ENCODE measurements around the gene SRRM4.

The SRRM4 gene

GRCh38 chr12:119171691-119172425, 190.5 kb downstream of the SRRM4 start:
- no peak for DNase-seq (ENCODE audit: low read depth in 1 of 2, low spot score in 1 of 2)
- in situ Hi-C loops (cut with HindIII; ENCODE audit: low pct_unique_long_range_greater_than_20kb, low sequenced_read_pairs), result no loop called here
- no peak for TF ChIP-seq JUND (IDR thresholded peaks at IDR 0.05; ENCODE audit: low read depth)

- in situ Hi-C loops (cut with HindIII; ENCODE audit: low pct_unique_long_range_greater_than_20kb, low sequenced_read_pairs), result no loop called here
- DNase-seq (ENCODE audit: low read depth in 1 of 2, low spot score in 1 of 2), result no peak
- no peak for TF ChIP-seq JUND (IDR thresholded peaks at IDR 0.05; ENCODE audit: low read depth)
Measured at GRCh38 chr12:119175081-119175480, 193.7 kb downstream of the SRRM4 start.

DNA sequence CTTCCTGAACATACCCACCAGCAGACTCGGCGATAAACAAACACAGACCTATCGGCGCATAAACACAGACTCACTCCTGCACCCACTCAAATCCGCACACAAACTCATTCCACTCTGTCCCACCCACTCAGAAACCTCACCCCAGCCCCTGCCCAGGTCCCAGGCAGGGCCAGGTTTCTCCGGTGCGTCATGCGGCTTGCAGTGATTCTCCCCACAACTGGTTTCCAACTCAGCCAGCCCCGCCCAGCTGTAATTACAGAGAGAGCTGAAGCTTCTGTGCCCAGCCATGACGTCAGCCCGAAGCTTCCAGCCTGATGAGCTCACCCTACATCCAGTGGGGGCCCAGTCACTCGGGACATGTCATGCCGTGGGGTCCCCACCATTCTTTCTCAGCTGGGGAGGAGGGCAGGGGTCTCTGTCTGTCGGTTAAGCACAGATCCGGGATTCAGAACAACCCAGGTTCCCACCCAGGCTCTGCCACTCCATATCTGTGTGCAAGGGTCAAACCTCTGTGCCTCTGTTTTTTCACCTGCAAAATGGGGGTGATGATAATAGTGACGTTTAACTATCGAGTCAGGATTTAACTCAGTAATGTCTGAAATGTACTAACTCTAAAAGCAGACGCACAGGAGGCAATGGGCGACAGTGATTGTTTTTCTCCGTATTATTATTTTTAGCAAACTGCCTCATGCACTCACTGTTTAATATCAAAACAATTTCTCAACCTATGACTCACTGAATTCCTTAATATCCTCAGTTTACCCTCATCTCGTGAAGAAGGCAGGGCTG, 195.1 kb downstream of the SRRM4 start:
- TF ChIP-seq JUND (IDR thresholded peaks at IDR 0.05; ENCODE audit: low read depth), result peak; percentile 70; the same call in 1 of the 2 replicates
- in situ Hi-C loops (cut with HindIII; ENCODE audit: low pct_unique_long_range_greater_than_20kb, low sequenced_read_pairs), result no loop called here
- DNase-seq (ENCODE audit: low read depth in 1 of 2, low spot score in 1 of 2), result peak; percentile 77 to 87

GRCh38 chr12:119177056-119177325, 195.7 kb downstream of the SRRM4 start:
- DNase-seq (ENCODE audit: low read depth in 1 of 2, low spot score in 1 of 2), result no peak
- TF ChIP-seq JUND (IDR thresholded peaks at IDR 0.05; ENCODE audit: low read depth), result no peak
- in situ Hi-C loops (cut with HindIII; ENCODE audit: low pct_unique_long_range_greater_than_20kb, low sequenced_read_pairs), result no loop called here

DNA sequence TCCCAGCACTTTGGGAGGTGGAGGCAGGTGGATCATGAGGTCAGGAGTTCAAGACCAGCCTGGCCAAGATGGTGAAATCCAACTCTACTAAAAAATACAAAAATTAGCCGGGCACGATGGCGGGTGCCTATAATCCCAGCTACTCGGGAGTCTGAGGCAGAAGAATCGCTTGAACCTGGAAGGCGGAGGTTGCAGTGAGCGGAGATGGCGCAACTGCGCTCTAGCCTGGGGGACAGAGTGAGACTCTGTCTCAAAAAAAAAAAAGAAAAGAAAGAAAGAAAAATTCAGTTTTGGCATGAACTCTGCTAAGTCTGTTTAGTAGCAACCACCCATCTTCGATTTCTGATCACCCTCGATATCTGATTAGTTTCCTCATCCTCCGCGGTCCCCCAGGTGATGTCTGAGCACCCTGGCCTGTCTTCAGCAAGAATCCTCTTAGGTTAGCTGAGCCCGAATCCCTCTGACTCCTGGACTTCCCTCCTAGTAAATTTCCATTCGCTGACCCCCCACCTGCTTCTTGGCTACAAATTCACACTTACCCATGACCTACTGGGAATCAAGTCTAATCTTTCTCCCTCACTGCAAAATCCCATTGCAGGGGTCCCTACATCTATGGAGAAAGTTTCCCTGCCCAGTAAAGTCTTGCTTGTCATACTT, 196.5 kb downstream of the SRRM4 start:
- no peak for DNase-seq (ENCODE audit: low read depth in 1 of 2, low spot score in 1 of 2)
- no peak for TF ChIP-seq JUND (IDR thresholded peaks at IDR 0.05; ENCODE audit: low read depth)
- in situ Hi-C loops (cut with HindIII; ENCODE audit: low pct_unique_long_range_greater_than_20kb, low sequenced_read_pairs), result no loop called here

DNA sequence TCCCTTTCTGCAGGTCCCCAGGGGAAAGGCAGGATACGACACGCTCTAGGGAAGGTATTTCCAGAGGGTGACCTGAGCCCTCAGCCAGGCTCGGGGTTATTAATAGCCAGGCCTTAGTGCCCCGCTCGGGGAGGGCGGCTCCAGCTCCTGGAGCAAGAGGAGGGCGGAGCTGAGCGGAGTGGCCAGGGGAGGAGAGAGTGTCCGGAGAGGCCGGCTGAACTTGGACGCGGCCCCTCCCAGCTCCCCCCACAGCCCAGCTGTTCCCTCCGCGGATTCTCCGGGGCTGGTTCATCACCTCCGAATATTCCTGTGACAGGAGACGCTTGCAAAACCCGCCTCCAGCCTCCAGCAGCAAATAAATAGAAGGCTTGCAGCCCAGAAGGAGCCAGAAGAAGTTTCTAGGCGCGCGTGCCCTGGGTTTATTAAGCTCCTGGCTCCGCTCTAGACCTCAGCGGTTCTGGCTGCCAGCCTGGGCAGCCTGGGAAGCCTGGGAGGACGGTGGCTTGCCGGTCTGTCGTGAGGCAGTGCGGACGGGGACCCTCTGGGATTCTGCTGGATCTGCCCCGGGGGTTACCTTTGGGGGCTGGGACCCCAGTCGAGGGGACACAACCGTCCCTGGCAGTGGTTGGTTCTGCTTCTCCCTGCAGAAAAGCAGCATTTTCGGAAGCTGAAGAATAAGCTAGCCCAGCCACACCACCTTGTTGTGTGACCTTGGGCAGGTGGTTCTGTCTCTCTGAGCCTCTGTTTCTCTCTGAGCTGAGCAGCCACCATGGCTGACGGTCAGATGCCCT, 197.4 kb downstream of the SRRM4 start, which contains the start of gene HSPB8:
Gene HSPB8, plus strand, starts transcription at position 388 of the 791 bp plus-strand sequence. Its CDS starts 382 bp downstream, at position 770.
- DNase-seq (ENCODE audit: low read depth in 1 of 2, low spot score in 1 of 2), result peak; percentile 89 to 92
- no peak for TF ChIP-seq JUND (IDR thresholded peaks at IDR 0.05; ENCODE audit: low read depth)
- in situ Hi-C loops (cut with HindIII; ENCODE audit: low pct_unique_long_range_greater_than_20kb, low sequenced_read_pairs), result no loop called here

DNA sequence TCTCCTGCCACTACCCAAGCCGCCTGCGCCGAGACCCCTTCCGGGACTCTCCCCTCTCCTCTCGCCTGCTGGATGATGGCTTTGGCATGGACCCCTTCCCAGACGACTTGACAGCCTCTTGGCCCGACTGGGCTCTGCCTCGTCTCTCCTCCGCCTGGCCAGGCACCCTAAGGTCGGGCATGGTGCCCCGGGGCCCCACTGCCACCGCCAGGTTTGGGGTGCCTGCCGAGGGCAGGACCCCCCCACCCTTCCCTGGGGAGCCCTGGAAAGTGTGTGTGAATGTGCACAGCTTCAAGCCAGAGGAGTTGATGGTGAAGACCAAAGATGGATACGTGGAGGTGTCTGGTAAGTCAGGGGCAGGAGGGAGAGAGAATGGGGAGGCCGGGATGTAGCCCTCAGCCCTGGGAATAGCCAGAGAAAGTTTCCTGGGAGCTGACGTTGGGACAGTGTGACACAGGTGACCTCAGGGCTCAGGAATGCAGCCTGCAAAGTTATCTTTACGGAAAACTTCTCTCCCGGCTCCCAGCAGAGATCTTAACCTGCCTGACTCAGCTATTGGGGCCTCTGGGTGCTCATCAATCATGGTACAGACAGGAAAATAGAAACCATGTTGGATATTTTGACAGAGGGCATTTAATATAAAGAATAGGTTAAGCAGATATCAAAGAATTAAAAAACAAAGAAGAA, 198.1 kb downstream of the SRRM4 start:
- TF ChIP-seq JUND (IDR thresholded peaks at IDR 0.05; ENCODE audit: low read depth), result peak; percentile 78; the same call in 1 of the 2 replicates
- DNase-seq (ENCODE audit: low read depth in 1 of 2, low spot score in 1 of 2), result peak in 1 of 2 experiments; percentile 60
- in situ Hi-C loops (cut with HindIII; ENCODE audit: low pct_unique_long_range_greater_than_20kb, low sequenced_read_pairs), result no loop called here

- in situ Hi-C loops (cut with HindIII; ENCODE audit: low pct_unique_long_range_greater_than_20kb, low sequenced_read_pairs), result no loop called here
- no peak for TF ChIP-seq JUND (IDR thresholded peaks at IDR 0.05; ENCODE audit: low read depth)
- DNase-seq (ENCODE audit: low read depth in 1 of 2, low spot score in 1 of 2), result no peak
Measured at GRCh38 chr12:119180380-119181040, 199.2 kb downstream of the SRRM4 start.

GRCh38 chr12:119181202-119181601, 199.9 kb downstream of the SRRM4 start:
- no peak for DNase-seq (ENCODE audit: low read depth in 1 of 2, low spot score in 1 of 2)
- in situ Hi-C loops (cut with HindIII; ENCODE audit: low pct_unique_long_range_greater_than_20kb, low sequenced_read_pairs), result no loop called here
- TF ChIP-seq JUND (IDR thresholded peaks at IDR 0.05; ENCODE audit: low read depth), result no peak

DNA sequence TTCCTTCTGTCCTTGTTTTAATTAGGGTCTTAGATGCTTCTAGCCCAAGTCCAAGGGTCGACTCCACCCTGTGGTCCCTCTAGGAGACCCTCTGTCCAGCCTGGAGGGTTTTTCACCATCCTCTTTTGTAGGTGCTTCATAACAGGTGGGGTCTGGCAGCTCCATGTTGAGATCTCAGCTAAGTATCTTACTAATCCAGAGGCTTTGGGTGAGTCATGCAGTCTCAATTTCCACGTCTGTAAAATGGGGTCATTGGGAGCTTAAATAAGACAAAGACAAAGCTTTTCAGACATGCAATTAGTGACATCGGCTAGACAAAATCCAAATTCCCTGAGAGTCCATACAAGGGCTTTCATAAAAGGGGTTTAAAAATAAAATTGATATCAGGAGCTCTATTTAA, 200.6 kb downstream of the SRRM4 start:
- TF ChIP-seq JUND (IDR thresholded peaks at IDR 0.05; ENCODE audit: low read depth), result no peak
- in situ Hi-C loops (cut with HindIII; ENCODE audit: low pct_unique_long_range_greater_than_20kb, low sequenced_read_pairs), result no loop called here
- no peak for DNase-seq (ENCODE audit: low read depth in 1 of 2, low spot score in 1 of 2)

GRCh38 chr12:119182701-119183493, 201.6 kb downstream of the SRRM4 start:
- TF ChIP-seq JUND (IDR thresholded peaks at IDR 0.05; ENCODE audit: low read depth), result no peak
- no peak for DNase-seq (ENCODE audit: low read depth in 1 of 2, low spot score in 1 of 2)
- in situ Hi-C loops (cut with HindIII; ENCODE audit: low pct_unique_long_range_greater_than_20kb, low sequenced_read_pairs), result no loop called here

Measured in T47D (cell line).